ENCODE measurements around the gene ABL1.
A peak's percentile ranks its signal among the peaks of the same experiment; 100 is the strongest.

GRCh38 chr9:130843049-130843908 lies 8.2 kb downstream of the ABL1 start:
- TF ChIP-seq CTCF (IDR thresholded peaks at IDR 0.05): no peak
- peak; percentile 13 to 77 (median 50) for TF ChIP-seq POLR2AphosphoS5 (IDR thresholded peaks at IDR 0.05)

All from sigmoid colon (tissue), 4 donors.